Cardiac ventricle fibroblast (primary cell): ENCODE measurements around the gene FLNC. TPM values are rescaled to one million over a fixed set of nuclear protein-coding genes. Genes with fewer than 3 reads are reported as not detected.

Experiments used
- total RNA-seq: library from RNA; depleted of rRNA; stranded (reverse); fragments of >200 nt; gene quantifications from 2 replicates; pipeline ENCODE4 v1.2.3, GENCODE V29; 2015

The FLNC gene, protein sequence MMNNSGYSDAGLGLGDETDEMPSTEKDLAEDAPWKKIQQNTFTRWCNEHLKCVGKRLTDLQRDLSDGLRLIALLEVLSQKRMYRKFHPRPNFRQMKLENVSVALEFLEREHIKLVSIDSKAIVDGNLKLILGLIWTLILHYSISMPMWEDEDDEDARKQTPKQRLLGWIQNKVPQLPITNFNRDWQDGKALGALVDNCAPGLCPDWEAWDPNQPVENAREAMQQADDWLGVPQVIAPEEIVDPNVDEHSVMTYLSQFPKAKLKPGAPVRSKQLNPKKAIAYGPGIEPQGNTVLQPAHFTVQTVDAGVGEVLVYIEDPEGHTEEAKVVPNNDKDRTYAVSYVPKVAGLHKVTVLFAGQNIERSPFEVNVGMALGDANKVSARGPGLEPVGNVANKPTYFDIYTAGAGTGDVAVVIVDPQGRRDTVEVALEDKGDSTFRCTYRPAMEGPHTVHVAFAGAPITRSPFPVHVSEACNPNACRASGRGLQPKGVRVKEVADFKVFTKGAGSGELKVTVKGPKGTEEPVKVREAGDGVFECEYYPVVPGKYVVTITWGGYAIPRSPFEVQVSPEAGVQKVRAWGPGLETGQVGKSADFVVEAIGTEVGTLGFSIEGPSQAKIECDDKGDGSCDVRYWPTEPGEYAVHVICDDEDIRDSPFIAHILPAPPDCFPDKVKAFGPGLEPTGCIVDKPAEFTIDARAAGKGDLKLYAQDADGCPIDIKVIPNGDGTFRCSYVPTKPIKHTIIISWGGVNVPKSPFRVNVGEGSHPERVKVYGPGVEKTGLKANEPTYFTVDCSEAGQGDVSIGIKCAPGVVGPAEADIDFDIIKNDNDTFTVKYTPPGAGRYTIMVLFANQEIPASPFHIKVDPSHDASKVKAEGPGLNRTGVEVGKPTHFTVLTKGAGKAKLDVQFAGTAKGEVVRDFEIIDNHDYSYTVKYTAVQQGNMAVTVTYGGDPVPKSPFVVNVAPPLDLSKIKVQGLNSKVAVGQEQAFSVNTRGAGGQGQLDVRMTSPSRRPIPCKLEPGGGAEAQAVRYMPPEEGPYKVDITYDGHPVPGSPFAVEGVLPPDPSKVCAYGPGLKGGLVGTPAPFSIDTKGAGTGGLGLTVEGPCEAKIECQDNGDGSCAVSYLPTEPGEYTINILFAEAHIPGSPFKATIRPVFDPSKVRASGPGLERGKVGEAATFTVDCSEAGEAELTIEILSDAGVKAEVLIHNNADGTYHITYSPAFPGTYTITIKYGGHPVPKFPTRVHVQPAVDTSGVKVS (N-terminal part only)
- 94.0 and 106 TPM in 2 replicates for total RNA-seq

DNA sequence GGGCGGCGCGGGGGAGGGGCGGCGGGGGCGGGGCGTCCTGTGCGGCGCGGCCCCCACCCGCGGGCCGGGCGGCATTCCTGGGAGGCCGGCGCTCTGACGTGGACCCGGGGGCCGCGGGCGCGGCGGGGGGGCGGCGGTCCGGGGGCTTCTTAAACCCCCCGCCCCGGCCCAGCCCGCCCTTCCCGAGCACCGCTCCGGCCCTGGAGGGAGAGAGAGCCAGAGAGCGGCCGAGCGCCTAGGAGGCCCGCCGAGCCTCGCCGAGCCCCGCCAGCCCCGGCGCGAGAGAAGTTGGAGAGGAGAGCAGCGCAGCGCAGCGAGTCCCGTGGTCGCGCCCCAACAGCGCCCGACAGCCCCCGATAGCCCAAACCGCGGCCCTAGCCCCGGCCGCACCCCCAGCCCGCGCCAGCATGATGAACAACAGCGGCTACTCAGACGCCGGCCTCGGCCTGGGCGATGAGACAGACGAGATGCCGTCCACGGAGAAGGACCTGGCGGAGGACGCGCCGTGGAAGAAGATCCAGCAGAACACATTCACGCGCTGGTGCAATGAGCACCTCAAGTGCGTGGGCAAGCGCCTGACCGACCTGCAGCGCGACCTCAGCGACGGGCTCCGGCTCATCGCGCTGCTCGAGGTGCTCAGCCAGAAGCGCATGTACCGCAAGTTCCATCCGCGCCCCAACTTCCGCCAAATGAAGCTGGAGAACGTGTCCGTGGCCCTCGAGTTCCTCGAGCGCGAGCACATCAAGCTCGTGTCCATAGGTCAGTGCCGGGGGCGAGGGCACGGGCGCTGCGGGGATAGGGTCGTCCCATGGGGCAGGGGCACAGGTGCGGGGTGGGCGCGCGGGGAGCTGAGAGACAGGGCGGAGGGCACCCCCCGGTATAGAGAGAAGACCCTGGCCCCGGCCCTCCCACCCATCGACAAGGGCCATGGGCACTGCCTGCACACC, at the start of gene FLNC:
TSS of gene FLNC (plus strand) at position 176 of the 947 bp plus-strand sequence. CDS start at position 408, 232 bp downstream.

DNA sequence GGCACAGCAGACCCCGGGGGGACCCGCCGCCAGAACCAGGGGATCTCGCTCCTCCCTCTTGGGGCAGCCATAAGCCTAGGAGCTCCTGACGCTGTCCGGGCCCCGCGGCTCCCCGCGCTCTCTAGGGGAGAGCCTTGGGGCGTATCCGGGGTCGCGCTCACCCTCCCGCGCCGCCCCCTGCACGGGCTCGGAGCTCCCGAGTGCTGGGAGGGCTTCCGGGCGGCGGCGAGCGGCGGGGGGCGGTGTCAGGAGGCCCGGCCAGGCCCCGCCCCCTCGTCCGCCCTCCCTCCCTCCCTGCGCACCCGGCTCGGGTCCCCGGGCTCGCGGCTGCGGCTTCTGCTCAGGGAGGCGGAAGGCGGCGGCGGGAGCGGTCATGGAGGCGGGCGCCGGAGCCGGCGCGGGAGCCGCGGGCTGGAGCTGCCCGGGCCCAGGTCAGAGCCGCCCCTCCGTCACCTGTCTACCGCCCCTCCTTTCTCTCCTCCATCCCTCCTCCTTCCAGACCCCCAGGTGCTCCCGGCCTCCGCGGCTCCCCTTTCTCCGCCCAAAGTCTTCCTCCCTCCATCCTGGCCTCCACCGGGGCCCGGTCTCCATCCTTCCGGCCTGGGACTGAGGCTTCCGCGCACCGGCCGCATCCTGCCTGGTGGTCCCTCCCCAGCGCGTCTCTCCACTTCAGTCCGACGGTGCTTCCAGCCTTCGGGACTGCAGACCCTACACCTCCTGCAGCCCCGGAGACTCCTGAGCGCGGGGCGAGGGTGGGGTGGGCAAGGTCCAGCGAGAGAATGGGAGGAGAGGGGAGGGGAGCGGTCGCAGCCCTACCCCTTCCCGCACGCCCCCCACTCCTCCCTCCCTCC, 38.9 kb upstream of the FLNC start, which contains the start of gene CCDC136:
TSS of gene CCDC136 (plus strand) at position 848 of the 851 bp plus-strand sequence. CDS start 444 bp downstream, outside the sequence.

GRCh38 chr7:128862571-128863432, 32.6 kb downstream of the FLNC start, which contains the start of gene ATP6V1F:
Gene ATP6V1F, plus strand, starts transcription at chr7:128862856. Its CDS starts 49 bp downstream, at chr7:128862905.

Other genes with a start within 250 kb of the FLNC start
- gene GARIN1A, start 158.1 kb upstream of the FLNC start, total RNA-seq, result 0.19 and 0.20 TPM in 2 replicates
- 294 and 337 TPM in 2 replicates for gene CALU, start 91.0 kb upstream of the FLNC start, total RNA-seq
- not detected in 2 replicates for gene OPN1SW, start 54.6 kb upstream of the FLNC start, total RNA-seq
- gene CCDC136, start 38.4 kb upstream of the FLNC start, total RNA-seq, result 0.62 and 2.5 TPM in 2 replicates
- gene ATP6V1F, start 32.5 kb downstream of the FLNC start, total RNA-seq, result 58.9 and 98.5 TPM in 2 replicates
- not detected in 2 replicates for gene KCP, start 80.3 kb downstream of the FLNC start, total RNA-seq
- gene IRF5, start 107.5 kb downstream of the FLNC start, total RNA-seq, result not detected in 2 replicates
- 24.6 and 28.1 TPM in 2 replicates for gene TNPO3, start 224.7 kb downstream of the FLNC start, total RNA-seq